Measurements from ENCODE around the gene MTX2.

MTX2 gene

DNA sequence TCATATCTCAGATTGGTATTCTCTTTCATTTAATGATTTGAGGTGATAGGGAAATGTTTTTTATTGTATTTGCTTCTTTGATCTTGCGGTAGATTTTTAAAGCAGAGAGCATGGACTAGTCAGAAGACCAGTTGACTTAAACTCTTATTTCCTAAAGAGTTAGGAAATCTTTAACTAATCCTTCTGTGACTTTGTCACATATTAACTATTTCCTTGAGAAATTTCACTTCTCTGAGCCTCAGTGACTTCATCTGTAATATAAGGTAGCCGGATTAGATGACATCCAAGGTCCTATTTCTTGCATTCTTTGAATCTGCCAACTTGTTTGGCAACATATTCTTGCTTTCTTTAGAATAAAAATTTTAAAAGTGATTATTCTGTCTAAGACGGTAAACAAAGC lies 55.6 kb downstream of the MTX2 start:
- DNase-seq (ENCODE audit: low read depth in 2 of 2), result no peak
- TF ChIP-seq, protein P1, sequence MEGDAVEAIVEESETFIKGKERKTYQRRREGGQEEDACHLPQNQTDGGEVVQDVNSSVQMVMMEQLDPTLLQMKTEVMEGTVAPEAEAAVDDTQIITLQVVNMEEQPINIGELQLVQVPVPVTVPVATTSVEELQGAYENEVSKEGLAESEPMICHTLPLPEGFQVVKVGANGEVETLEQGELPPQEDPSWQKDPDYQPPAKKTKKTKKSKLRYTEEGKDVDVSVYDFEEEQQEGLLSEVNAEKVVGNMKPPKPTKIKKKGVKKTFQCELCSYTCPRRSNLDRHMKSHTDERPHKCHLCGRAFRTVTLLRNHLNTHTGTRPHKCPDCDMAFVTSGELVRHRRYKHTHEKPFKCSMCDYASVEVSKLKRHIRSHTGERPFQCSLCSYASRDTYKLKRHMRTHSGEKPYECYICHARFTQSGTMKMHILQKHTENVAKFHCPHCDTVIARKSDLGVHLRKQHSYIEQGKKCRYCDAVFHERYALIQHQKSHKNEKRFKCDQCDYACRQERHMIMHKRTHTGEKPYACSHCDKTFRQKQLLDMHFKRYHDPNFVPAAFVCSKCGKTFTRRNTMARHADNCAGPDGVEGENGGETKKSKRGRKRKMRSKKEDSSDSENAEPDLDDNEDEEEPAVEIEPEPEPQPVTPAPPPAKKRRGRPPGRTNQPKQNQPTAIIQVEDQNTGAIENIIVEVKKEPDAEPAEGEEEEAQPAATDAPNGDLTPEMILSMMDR (IDR thresholded peaks at IDR 0.05; ENCODE audit: low read depth, low read length), result no peak
- H3K4me3 ChIP-seq (replicated peaks in 1 of 2; ENCODE audit: low read depth in 2 of 2, low read length in 2 of 2), result no peak overlapping the region

DNA sequence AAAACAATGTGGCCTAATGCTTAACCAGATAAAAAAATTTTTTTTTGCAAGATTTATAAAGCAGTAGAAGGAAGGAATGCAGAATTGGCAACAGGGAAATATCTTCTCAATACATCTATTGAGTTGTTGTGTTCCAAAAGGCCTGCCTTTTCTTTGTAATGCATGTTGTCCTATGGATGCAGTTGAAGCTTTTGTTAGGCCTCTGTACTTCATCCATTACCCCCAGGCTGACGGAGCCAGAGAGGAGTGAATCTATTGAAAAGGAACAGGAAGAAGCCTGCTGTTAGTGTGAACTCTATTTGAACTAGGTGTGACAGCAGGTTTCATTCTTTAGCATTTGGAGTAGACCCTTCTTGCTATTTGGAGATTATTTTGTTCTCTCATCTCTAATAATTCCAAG lies 56.5 kb downstream of the MTX2 start:
- H3K4me3 ChIP-seq (replicated peaks in 1 of 2; ENCODE audit: low read depth in 2 of 2, low read length in 2 of 2), result no peak overlapping the region
- TF ChIP-seq, protein P1 (IDR thresholded peaks at IDR 0.05; ENCODE audit: low read depth, low read length), result no peak
- DNase-seq (ENCODE audit: low read depth in 2 of 2), result no peak

DNA sequence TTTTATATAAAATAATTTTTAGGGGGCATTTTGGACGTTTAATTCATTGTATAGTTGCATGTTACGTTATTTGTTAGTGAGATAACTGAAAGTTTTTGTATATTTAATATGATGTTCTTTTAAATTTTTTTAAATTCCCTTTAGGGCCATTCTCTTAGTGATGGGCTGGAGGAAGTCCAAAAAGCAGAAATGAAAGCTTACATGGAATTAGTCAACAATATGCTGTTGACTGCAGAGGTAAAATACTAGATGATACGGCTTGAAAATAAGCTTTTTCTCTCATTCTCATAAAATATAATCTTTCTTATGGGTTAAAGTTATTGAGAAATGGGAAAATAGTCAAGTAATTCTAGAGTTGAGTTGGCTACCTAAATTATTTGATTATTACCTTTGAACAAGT lies 58.9 kb downstream of the MTX2 start:
- TF ChIP-seq, protein P1 (IDR thresholded peaks at IDR 0.05; ENCODE audit: low read depth, low read length), result no peak
- no peak overlapping the region for H3K4me3 ChIP-seq (replicated peaks in 1 of 2; ENCODE audit: low read depth in 2 of 2, low read length in 2 of 2)
- DNase-seq (ENCODE audit: low read depth in 2 of 2), result no peak

DNA sequence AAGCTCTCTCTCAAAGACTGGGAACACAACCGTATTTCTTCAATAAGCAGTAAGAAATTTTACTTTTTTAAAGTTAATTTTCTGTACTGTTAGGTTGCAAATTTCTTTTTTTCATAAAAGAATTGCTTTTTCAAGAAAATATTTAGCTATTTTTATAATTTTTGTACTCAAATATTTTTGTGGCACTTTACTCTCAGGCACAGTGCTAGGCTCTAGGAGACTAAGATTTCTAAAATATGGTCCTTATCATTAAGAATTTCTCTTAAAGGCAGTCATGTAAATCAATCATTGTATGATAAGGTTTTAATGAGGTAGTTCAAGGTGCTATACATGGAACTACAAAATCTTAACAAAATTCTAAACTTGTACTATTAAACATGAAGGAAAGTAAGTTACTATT lies 61.4 kb downstream of the MTX2 start:
- TF ChIP-seq, protein P1 (IDR thresholded peaks at IDR 0.05; ENCODE audit: low read depth, low read length), result no peak
- no peak for DNase-seq (ENCODE audit: low read depth in 2 of 2)
- H3K4me3 ChIP-seq (replicated peaks in 1 of 2; ENCODE audit: low read depth in 2 of 2, low read length in 2 of 2), result no peak overlapping the region

DNA sequence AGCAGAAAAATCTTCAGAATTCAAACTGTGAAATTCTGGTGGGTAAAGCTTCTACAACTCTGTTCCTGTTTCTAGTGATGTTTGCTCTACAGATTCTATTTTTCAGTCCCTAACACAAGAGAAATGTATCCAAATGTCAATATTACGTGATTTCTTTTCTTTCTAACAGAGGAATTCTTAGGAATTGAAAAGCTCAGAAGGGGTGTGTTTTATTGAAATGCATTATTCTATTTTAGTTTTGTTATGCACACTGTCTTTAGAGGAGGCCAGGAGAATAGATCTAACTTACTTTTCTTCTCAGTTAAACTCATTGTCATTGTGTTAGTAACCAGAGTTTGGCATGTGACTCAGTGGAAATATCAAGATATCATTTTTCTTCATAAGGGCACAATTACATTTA lies 62.4 kb downstream of the MTX2 start:
- TF ChIP-seq, protein P1 (IDR thresholded peaks at IDR 0.05; ENCODE audit: low read depth, low read length), result no peak
- no peak for DNase-seq (ENCODE audit: low read depth in 2 of 2)
- no peak overlapping the region for H3K4me3 ChIP-seq (replicated peaks in 1 of 2; ENCODE audit: low read depth in 2 of 2, low read length in 2 of 2)

DNA sequence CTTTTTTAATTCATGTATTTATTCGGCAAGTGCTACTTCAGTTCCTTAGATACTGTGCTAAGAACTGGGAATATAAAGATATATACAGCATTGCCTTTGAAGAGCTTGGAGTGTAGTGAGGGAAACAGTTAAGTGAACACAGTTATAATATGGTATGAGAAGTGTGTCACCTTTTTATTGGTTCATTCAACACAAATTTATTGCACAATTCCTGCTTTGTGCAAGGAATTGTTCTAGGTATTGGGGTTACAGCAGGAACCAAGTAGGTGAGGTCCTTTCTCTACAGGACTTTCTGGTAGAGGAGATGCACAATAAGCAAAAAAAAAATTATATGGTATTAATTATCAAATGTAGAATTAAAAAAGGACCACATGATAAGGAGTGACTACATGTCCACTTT lies 65.5 kb downstream of the MTX2 start:
- no peak overlapping the region for H3K4me3 ChIP-seq (replicated peaks in 1 of 2; ENCODE audit: low read depth in 2 of 2, low read length in 2 of 2)
- no peak for DNase-seq (ENCODE audit: low read depth in 2 of 2)
- TF ChIP-seq, protein P1 (IDR thresholded peaks at IDR 0.05; ENCODE audit: low read depth, low read length), result no peak

DNA sequence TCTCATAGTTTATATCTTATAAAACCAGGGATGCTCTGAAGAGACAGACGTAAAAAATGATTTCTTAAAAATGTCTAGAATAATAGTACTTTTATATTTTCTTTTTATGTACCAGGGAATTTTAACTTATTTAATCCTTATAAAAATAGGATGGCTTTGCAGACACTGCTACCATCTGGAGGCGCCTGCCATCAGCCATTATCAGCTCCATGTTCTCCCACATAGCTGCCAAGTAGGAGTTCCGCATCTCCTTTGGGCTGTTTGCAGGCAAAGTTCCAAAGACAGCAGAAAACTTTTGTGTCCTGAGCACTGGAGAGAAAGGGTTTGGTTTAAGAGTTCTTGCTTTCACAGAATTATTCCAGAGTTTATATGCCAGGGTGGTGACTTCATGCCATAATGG lies 69.2 kb downstream of the MTX2 start:
- no peak overlapping the region for H3K4me3 ChIP-seq (replicated peaks in 1 of 2; ENCODE audit: low read depth in 2 of 2, low read length in 2 of 2)
- TF ChIP-seq, protein P1 (IDR thresholded peaks at IDR 0.05; ENCODE audit: low read depth, low read length), result no peak
- peak in 1 of 2 donors; percentile 4 for DNase-seq (ENCODE audit: low read depth in 2 of 2)

Data from cardiac fibroblast (primary cell).